ENCODE results near the gene LRRC28. TPM values are rescaled to one million over a fixed set of nuclear protein-coding genes. Genes with fewer than 3 reads are reported as not detected.

The LRRC28 gene
- polyA plus RNA-seq, 1 of the 3 experiments (the other 2 are of a cell fraction), result 15.2 TPM

GRCh38 chr15:99249270-99249841 lies 1.9 kb upstream of the LRRC28 start, which contains the start of gene TTC23:
Gene TTC23 (minus strand): TSS chr15:99249581. CDS start chr15:99228712, 20,869 bp downstream.
- peaks cover 0 to 3% of the 10 kb centered on the region in 2 experiments for H3K36me3 ChIP-seq (replicated peaks in 1 of 2; ENCODE audit: control insufficient read depth in 1 of 2, insufficient read depth in 2 of 2, low read length in 1 of 2)
- H3K9ac ChIP-seq, result peak within 1 kb of the TSS; percentile 92
- POLR2A ChIA-PET, result no interaction called here
- peaks cover 7% of the 10 kb centered on the region for H3F3A ChIP-seq (replicated peaks; ENCODE audit: insufficient read depth)
- H3K27ac ChIP-seq (ENCODE audit: low read depth in 2 of 2, low read length in 1 of 2), result peak within 1 kb of the TSS; percentile 86 to 94; a peak in 2 of 4 replicates
- CTCF ChIA-PET, result interaction anchor here (0.9 kb wide), 1 partner anchor 468 kb away, joined by 3 read pairs; no protein-coding TSS in a partner anchor
- H3K4me3 ChIP-seq (ENCODE audit: low read depth in 2 of 2, low read length in 1 of 2), result peak within 1 kb of the TSS; percentile 83 to 92
- H3K4me2 ChIP-seq, result peak within 1 kb of the TSS; percentile 84
- no peaks in the 10 kb centered on the region for H3K9me2 ChIP-seq
- 84% methylated on average over 14 of the region's 14 CpGs for WGBS (ENCODE audit: low lambda C conversion rate)
- H3K27me3 ChIP-seq (ENCODE audit: insufficient read depth), result no peaks in the 10 kb centered on the region
- no peaks in the 10 kb centered on the region for H3K9me3 ChIP-seq
- peaks cover 8 to 18% of the 10 kb centered on the region in 2 experiments; a peak in 3 of 4 replicates for H3K4me1 ChIP-seq (ENCODE audit: control insufficient read depth in 1 of 2, insufficient read depth in 2 of 2, low read depth in 1 of 2, low read length in 1 of 2)
- no peak for TF ChIP-seq YY1 (IDR thresholded peaks at IDR 0.05; ENCODE audit: low read depth)
- no peak for TF ChIP-seq MAX (IDR thresholded peaks at IDR 0.05; ENCODE audit: low read depth)
- TF ChIP-seq ZBTB33 (IDR thresholded peaks at IDR 0.05; ENCODE audit: borderline replicate concordance, low read depth), result no peak
- no peak for TF ChIP-seq IRF3 (IDR thresholded peaks at IDR 0.05; ENCODE audit: low read depth, low read length)
- TF ChIP-seq SMC3 (IDR thresholded peaks at IDR 0.05; ENCODE audit: low read depth, low read length), result no peak
- TF ChIP-seq FOXJ3 (CRISPR knock-in tag; IDR thresholded peaks at IDR 0.05), result no peak
- TF ChIP-seq EP300 (IDR thresholded peaks at IDR 0.05; ENCODE audit: borderline replicate concordance in 1 of 2, low read depth in 1 of 2, low read length in 1 of 2), result no peak
- TF ChIP-seq RXRA (IDR thresholded peaks at IDR 0.05; ENCODE audit: borderline replicate concordance, low read depth), result no peak
- no peak for TF ChIP-seq RAD21 (IDR thresholded peaks at IDR 0.05; ENCODE audit: low read length)
- H4K20me1 ChIP-seq (ENCODE audit: insufficient read depth), result no peaks in the 10 kb centered on the region
- H2AFZ ChIP-seq (ENCODE audit: low read depth), result peak within 1 kb of the TSS; percentile 89
- no peaks in the 10 kb centered on the region for H3K79me2 ChIP-seq (ENCODE audit: insufficient read depth)
- no peak for DNase-seq

- H4K20me1 ChIP-seq (ENCODE audit: insufficient read depth), result no peaks in the 10 kb centered on the region
- peak overlapping the region; percentile 83 to 92; a peak in 3 of 4 replicates for H3K4me3 ChIP-seq (ENCODE audit: low read depth in 2 of 2, low read length in 1 of 2)
- H3K9me3 ChIP-seq, result no peaks in the 10 kb centered on the region
- peaks cover 7% of the 10 kb centered on the region for H3F3A ChIP-seq (replicated peaks; ENCODE audit: insufficient read depth)
- POLR2A ChIA-PET, result no interaction called here
- 65% methylated on average over 4 of the region's 4 CpGs for WGBS (ENCODE audit: low lambda C conversion rate)
- TF ChIP-seq USF1 (IDR thresholded peaks at IDR 0.05; ENCODE audit: borderline replicate concordance, low read depth) (no peak), NRF1 (IDR thresholded peaks at IDR 0.05; ENCODE audit: low read depth, low read length) (no peak)
- peak overlapping the region; percentile 84; the same call in 1 of the 2 replicates for H3K4me2 ChIP-seq
- peaks cover 8 to 18% of the 10 kb centered on the region in 2 experiments; a peak in 3 of 4 replicates for H3K4me1 ChIP-seq (ENCODE audit: control insufficient read depth in 1 of 2, insufficient read depth in 2 of 2, low read depth in 1 of 2, low read length in 1 of 2)
- no peak for DNase-seq
- no peaks in the 10 kb centered on the region for H3K9me2 ChIP-seq
- peak overlapping the region in 1 of 2 experiments; percentile 94; a peak in 1 of 4 replicates for H3K27ac ChIP-seq (ENCODE audit: low read depth in 2 of 2, low read length in 1 of 2)
- no peaks in the 10 kb centered on the region for H3K79me2 ChIP-seq (ENCODE audit: insufficient read depth)
- H2AFZ ChIP-seq (ENCODE audit: low read depth), result peak overlapping the region; percentile 89; the same call in 1 of the 2 replicates
- no peaks in the 10 kb centered on the region for H3K27me3 ChIP-seq (ENCODE audit: insufficient read depth)
- CTCF ChIA-PET, result interaction anchor here (0.9 to 2.6 kb wide), 2 partner anchors 455 to 467 kb away, joined by 3 to 8 read pairs; no protein-coding TSS in a partner anchor
- H3K9ac ChIP-seq, result no peak overlapping the region
- H3K36me3 ChIP-seq (replicated peaks in 1 of 2; ENCODE audit: control insufficient read depth in 1 of 2, insufficient read depth in 2 of 2, low read length in 1 of 2), result no peaks in the 10 kb centered on the region
These were observed 1.3 kb upstream of the LRRC28 start for GRCh38 chr15:99250001-99250400.
